Activated CD8-positive, alpha-beta memory T cell treated with anti-CD3 and anti-CD28 coated beads for 1 hour (primary cell): ENCODE data around the gene PPP1CA.

Source experiments
- DNase-seq, 2 donors: peaks; one replicate each; pipeline ENCODE4 v3.0.0-alpha.2; 2020; ENCODE audit warnings: low read depth in 1 of 2; ENCODE audit errors: extremely low read depth in 1 of 2

The PPP1CA gene

GRCh38 chr11:67418476-67419281 lies 17.0 kb upstream of the PPP1CA start:
- DNase-seq = no peak

GRCh38 chr11:67417425-67417824 lies 15.8 kb upstream of the PPP1CA start:
- no peak for DNase-seq

GRCh38 chr11:67416416-67417335 lies 15.0 kb upstream of the PPP1CA start:
- peak; percentile 61 to 63 for DNase-seq

- no peak for DNase-seq
Measured at GRCh38 chr11:67415501-67416304, 14.0 kb upstream of the PPP1CA start, which contains the start of gene CARNS1. CARNS1 (plus strand) TSS chr11:67415678; CDS start chr11:67416200, 522 bp downstream.

- DNase-seq = no peak
Measured at GRCh38 chr11:67413266-67413849, 11.7 kb upstream of the PPP1CA start.

GRCh38 chr11:67412495-67413179 lies 11.0 kb upstream of the PPP1CA start:
- no peak for DNase-seq

GRCh38 chr11:67411785-67412152 lies 10.1 kb upstream of the PPP1CA start:
- no peak for DNase-seq

- DNase-seq = no peak
Measured at GRCh38 chr11:67410984-67411784, 9.5 kb upstream of the PPP1CA start.

GRCh38 chr11:67410369-67410831 lies 8.7 kb upstream of the PPP1CA start:
- no peak for DNase-seq

- no peak for DNase-seq
Measured at GRCh38 chr11:67409781-67410368, 8.2 kb upstream of the PPP1CA start.

- DNase-seq = peak in 1 of 2 donors; percentile 52
Measured at GRCh38 chr11:67409261-67409666, 7.6 kb upstream of the PPP1CA start.

- no peak for DNase-seq
Measured at GRCh38 chr11:67408437-67409200, 7.0 kb upstream of the PPP1CA start.

- DNase-seq = no peak
Measured at GRCh38 chr11:67407688-67408163, 6.1 kb upstream of the PPP1CA start.

- no peak for DNase-seq
Measured at GRCh38 chr11:67406969-67407687, 5.5 kb upstream of the PPP1CA start.

- DNase-seq = no peak
Measured at GRCh38 chr11:67406420-67406968, 4.8 kb upstream of the PPP1CA start.

GRCh38 chr11:67405688-67406339 lies 4.2 kb upstream of the PPP1CA start:
- no peak for DNase-seq
